Progenitor cell of endocrine pancreas (in vitro differentiated cells): ENCODE results near the gene MAP4K4. TPM values are rescaled to one million over a fixed set of nuclear protein-coding genes. Genes with fewer than 3 reads are reported as not detected.

Experiments used
- DNase-seq: peaks from one replicate; pipeline ENCODE4 v3.0.0; 2021; ENCODE audit warnings: low spot score; ENCODE audit not compliant: unreplicated experiment
- H3K27ac Mint-ChIP-seq: 2 replicates; pipeline ENCODE4 v1.8.0; 2021; ENCODE audit warnings: mild to moderate bottlenecking, moderate library complexity, mixed read lengths
- H3K27me3 Mint-ChIP-seq: 2 replicates; pipeline ENCODE4 v1.8.0; 2021; ENCODE audit warnings: mixed read lengths
- H3K36me3 Mint-ChIP-seq: 2 replicates; pipeline ENCODE4 v1.8.0; 2022; ENCODE audit warnings: mixed read lengths; ENCODE audit not compliant: insufficient read depth
- H3K4me1 Mint-ChIP-seq: 2 replicates; pipeline ENCODE4 v1.8.0; 2021; ENCODE audit warnings: low read depth, mixed read lengths
- H3K4me3 Mint-ChIP-seq: 2 replicates; pipeline ENCODE4 v1.8.0; 2021; ENCODE audit warnings: low read depth, mild to moderate bottlenecking, moderate library complexity, mixed read lengths
- H3K9me3 Mint-ChIP-seq: 2 replicates; pipeline ENCODE4 v1.8.0; 2021; ENCODE audit warnings: low read depth, mixed read lengths
- CTCF ChIP-seq: fragments of 200-600 bp; sonication (generic); IDR thresholded peaks from one replicate; pipeline ENCODE4 v1.5.0; 2021; ENCODE audit warnings: antibody characterized with exemption, mild to moderate bottlenecking; ENCODE audit not compliant: unreplicated experiment
- total RNA-seq: library from RNA; stranded (reverse); gene quantifications from 2 replicates; pipeline ENCODE4 v1.2.1, GENCODE V29; 2021

The MAP4K4 gene
- total RNA-seq, 1 donor from 2014 or later = 171 TPM

- Mint-ChIP-seq H3K4me1 (peaks cover 15% of the 10 kb centered on the region), H3K36me3 (peaks cover 31% of the 10 kb centered on the region), H3K4me3 (no peak overlapping the region), H3K9me3 (no peaks in the 10 kb centered on the region), H3K27me3 (no peaks in the 10 kb centered on the region), H3K27ac (no peak overlapping the region)
- TF ChIP-seq CTCF = peak; percentile 53
- DNase-seq = no peak
Measured at GRCh38 chr2:101832114-101832513, 134.6 kb downstream of the MAP4K4 start.

GRCh38 chr2:101833890-101834523, 136.5 kb downstream of the MAP4K4 start:
- Mint-ChIP-seq H3K27me3 (no peaks in the 10 kb centered on the region), H3K4me1 (peaks cover 10% of the 10 kb centered on the region), H3K4me3 (no peak overlapping the region), H3K36me3 (peaks cover 42% of the 10 kb centered on the region), H3K27ac (no peak overlapping the region), H3K9me3 (no peaks in the 10 kb centered on the region)
- no peak for TF ChIP-seq CTCF
- no peak for DNase-seq

- Mint-ChIP-seq H3K9me3 (no peaks in the 10 kb centered on the region), H3K36me3 (peaks cover 44% of the 10 kb centered on the region), H3K27me3 (no peaks in the 10 kb centered on the region), H3K27ac (no peak overlapping the region), H3K4me1 (peaks cover 9% of the 10 kb centered on the region), H3K4me3 (no peak overlapping the region)
- DNase-seq = no peak
- no peak for TF ChIP-seq CTCF
Measured at GRCh38 chr2:101837354-101837753, 139.8 kb downstream of the MAP4K4 start.

- no peak overlapping the region for H3K4me3 Mint-ChIP-seq
- no peak overlapping the region for H3K27ac Mint-ChIP-seq
- H3K27me3 Mint-ChIP-seq = no peaks in the 10 kb centered on the region
- H3K9me3 Mint-ChIP-seq = no peaks in the 10 kb centered on the region
- no peak for DNase-seq
- H3K36me3 Mint-ChIP-seq = peaks cover 43% of the 10 kb centered on the region
- H3K4me1 Mint-ChIP-seq = peaks cover 17% of the 10 kb centered on the region
- TF ChIP-seq CTCF = no peak
Measured at GRCh38 chr2:101841679-101842327, 144.3 kb downstream of the MAP4K4 start.

GRCh38 chr2:101842471-101842870, 145.0 kb downstream of the MAP4K4 start:
- no peak for TF ChIP-seq CTCF
- Mint-ChIP-seq H3K27ac (no peak overlapping the region), H3K36me3 (peaks cover 38% of the 10 kb centered on the region), H3K9me3 (no peaks in the 10 kb centered on the region), H3K4me3 (no peak overlapping the region), H3K27me3 (no peaks in the 10 kb centered on the region), H3K4me1 (peaks cover 17% of the 10 kb centered on the region)
- no peak for DNase-seq
